GM13976 (cell line): Measurements from ENCODE around the gene OR4D1.

ENCODE experiments used
- DNase-seq: peaks from one replicate; pipeline ENCODE4 v3.0.0; 2012; ENCODE audit warnings: low spot score
- in situ Hi-C: fragments of 300-500 bp; cut with MboI; formaldehyde crosslinking; loops from one replicate; pipeline ENCODE4 v1.12.0; 2022; ENCODE audit warnings: low sequenced_read_pairs, mixed read lengths, inconsistent platforms; ENCODE audit not compliant: unreplicated experiment
- TF ChIP-seq, protein P1 (sequence below): IDR thresholded peaks from 2 replicates; pipeline ENCODE4 v1.5.1; 2012; ENCODE audit warnings: borderline replicate concordance, mild to moderate bottlenecking; ENCODE audit not compliant: insufficient read depth; ENCODE audit errors: extremely low read depth, missing control alignments, control extremely low read depth

OR4D1 gene

GRCh38 chr17:58150394-58150793 is 2.2 kb downstream of the OR4D1 start:
- no peak for DNase-seq
- in situ Hi-C loops = no loop called here
- TF ChIP-seq, protein P1, sequence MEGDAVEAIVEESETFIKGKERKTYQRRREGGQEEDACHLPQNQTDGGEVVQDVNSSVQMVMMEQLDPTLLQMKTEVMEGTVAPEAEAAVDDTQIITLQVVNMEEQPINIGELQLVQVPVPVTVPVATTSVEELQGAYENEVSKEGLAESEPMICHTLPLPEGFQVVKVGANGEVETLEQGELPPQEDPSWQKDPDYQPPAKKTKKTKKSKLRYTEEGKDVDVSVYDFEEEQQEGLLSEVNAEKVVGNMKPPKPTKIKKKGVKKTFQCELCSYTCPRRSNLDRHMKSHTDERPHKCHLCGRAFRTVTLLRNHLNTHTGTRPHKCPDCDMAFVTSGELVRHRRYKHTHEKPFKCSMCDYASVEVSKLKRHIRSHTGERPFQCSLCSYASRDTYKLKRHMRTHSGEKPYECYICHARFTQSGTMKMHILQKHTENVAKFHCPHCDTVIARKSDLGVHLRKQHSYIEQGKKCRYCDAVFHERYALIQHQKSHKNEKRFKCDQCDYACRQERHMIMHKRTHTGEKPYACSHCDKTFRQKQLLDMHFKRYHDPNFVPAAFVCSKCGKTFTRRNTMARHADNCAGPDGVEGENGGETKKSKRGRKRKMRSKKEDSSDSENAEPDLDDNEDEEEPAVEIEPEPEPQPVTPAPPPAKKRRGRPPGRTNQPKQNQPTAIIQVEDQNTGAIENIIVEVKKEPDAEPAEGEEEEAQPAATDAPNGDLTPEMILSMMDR = no peak

GRCh38 chr17:58153046-58153445 is 4.9 kb downstream of the OR4D1 start:
- in situ Hi-C loops = no loop called here
- TF ChIP-seq, protein P1 = no peak
- no peak for DNase-seq

DNA sequence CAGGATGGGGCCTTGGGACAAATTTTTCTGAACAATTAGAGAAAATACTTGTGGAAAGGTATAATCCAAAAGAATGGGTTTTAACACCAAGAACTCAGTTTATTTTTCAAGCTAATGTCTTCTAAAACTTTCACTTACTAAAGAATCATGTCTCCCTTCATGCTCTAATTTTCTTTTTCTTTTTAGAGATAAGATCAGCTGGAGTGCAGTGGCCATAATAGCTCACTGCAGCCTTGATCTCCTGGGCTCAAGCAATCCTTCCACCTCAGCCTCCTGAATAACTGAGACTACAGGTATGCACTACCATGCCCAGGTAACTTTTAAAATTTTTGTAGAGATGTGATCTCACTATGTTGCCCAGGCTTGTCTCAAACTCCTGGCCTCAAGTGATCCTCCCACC is 5.5 kb downstream of the OR4D1 start:
- no peak for DNase-seq
- in situ Hi-C loops = no loop called here

DNA sequence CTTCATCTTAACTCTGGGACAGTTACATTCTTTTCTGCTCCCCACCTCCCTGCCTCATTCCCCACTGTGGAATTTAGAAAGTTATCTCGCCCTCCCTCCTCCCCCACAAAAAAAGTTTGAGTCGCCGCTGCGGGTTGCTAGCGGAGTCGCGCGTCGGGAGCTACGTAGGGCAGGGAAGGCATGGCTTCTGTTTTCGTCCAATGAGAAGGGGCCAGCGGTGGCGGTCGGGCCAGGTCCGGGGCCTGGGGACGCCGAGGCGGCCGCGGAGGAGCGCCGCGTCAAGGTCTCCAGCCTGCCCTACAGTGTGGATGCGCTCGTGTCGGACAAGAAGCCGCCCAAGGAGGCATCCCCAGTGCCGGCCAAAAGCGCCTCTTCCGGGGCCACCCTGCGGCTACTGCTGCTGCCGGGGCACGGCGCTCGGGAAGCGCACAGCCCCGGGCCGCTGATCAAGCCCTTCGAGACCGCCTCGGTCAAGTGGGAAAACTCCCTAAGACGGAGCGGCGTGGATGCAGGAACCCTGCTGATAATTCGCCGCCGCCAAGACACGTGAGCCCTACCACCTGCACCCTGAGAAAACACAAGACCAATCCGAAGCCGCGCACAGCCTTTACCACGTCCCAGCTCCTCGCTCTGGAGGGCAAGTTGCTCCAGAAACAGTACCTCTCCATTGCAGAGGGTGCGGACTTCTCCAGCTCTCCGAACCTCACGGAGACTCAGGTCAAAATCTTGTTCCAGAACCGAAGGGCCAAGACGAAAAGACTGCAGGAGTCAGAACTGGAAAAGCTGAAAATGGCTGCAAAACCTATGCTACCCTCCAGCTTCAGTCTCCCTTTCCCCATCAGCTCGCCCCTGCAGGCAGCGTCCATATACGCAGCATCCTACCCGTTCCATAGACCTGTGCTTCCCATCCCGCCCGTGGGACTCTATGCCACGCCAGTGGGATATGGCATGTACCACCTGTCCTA is 8.9 kb downstream of the OR4D1 start:
- peak; percentile 38 for DNase-seq
- in situ Hi-C loops = no loop called here
- TF ChIP-seq, protein P1 = no peak

More for the DNA sequence above, 5.5 kb downstream of the OR4D1 start:
- TF ChIP-seq, protein P1 = no peak

DNA sequence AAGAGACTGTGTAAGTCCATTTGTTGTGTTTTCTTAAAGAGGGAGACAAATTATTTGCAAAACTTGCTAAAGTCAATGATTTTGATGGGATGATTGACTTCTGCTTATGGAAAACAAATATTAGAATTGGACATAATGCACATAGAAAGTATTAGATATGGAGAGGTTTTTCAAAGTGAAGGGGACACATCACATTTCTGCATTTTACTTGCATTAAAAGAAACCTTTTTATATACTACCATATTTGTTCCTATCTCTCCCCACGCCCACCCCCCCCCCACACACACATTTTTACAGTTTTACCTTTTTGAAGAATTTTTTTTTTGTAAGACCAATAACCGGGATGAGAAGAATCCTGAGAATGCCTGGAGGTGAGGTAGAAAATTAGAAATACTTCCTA is 10.0 kb downstream of the OR4D1 start:
- DNase-seq = no peak
- TF ChIP-seq, protein P1 = no peak
- in situ Hi-C loops = no loop called here

DNA sequence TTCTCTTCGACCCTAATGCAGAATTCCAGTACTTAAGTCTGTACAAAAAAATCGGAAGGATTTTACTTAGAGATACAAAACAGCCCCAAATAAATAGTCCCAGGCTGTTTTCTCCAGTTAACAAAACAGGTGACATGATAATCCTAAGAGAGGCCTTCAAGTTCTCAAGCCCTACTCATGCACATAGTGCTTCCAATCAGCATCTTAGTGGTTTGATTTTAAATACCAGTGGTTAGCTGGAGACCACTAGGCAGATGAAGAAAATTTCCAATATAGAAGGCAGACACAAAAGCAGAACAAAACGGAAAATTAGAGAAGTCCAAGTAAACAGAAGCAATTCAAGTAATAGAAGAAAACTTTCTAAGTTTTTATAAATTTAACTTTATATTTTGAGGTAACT is 13.4 kb downstream of the OR4D1 start:
- in situ Hi-C loops = no loop called here
- no peak for DNase-seq
- TF ChIP-seq, protein P1 = no peak
